GM23338 (cell line): ENCODE data around the gene USP2.
A peak's percentile ranks its signal among the peaks of the same experiment; 100 is the strongest.

Source experiments
- EZH2 ChIP-seq: fragments of 200-600 bp; sonication (generic); IDR thresholded peaks from one replicate; pipeline ENCODE4 v1.8.0; 2017; ENCODE audit warnings: antibody characterized with exemption, mild to moderate bottlenecking, low read depth; ENCODE audit not compliant: unreplicated experiment
- TF ChIP-seq, protein P1 (sequence below), 2 experiments: fragments of 200-600 bp in 1 of 2; sonication (generic) in 1 of 2; conservative IDR thresholded peaks; 2 replicates each; pipeline versions ENCODE4 v1.5.1 to v1.6.1; 2016 to 2017; ENCODE audit warnings: antibody characterized with exemption in 2 of 2, low read depth in 2 of 2, mild to moderate bottlenecking in 2 of 2, moderate library complexity in 1 of 2

DNA sequence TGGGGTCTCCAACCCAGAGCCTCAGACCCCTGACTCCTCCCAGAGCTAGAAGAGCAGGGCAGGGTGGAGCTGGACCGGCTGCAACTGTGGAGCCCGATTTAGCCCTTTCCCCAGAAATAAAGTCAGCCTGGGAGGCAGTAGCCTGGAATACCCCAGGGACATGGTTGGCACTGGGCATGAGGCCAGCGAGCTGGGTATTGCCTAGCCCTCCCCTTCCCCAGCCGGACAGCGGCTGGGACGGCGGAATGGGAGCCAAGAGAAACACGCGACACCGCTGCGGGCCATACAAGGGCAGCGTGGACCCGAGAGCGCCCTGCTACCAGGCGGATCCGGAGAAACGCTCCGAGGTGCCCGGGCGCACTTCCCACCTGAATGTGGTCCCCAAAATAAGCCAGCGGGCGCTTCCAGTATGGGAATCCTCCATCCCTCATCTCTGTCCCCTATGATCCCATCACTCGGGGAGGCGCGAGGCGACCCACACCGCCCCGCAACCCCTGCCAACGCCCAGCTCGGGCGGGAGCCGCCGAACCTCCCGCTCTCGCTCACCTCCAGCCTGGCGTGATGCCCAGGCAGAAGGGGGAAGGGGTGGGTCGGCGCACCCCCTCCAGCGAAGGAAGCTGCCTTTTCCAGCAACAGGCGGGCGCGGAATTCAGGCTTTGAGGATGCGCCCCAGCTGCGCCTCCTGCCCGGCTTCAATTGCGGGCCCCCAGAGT lies 65.3 kb downstream of the USP2 start:
- TF ChIP-seq, protein P1, sequence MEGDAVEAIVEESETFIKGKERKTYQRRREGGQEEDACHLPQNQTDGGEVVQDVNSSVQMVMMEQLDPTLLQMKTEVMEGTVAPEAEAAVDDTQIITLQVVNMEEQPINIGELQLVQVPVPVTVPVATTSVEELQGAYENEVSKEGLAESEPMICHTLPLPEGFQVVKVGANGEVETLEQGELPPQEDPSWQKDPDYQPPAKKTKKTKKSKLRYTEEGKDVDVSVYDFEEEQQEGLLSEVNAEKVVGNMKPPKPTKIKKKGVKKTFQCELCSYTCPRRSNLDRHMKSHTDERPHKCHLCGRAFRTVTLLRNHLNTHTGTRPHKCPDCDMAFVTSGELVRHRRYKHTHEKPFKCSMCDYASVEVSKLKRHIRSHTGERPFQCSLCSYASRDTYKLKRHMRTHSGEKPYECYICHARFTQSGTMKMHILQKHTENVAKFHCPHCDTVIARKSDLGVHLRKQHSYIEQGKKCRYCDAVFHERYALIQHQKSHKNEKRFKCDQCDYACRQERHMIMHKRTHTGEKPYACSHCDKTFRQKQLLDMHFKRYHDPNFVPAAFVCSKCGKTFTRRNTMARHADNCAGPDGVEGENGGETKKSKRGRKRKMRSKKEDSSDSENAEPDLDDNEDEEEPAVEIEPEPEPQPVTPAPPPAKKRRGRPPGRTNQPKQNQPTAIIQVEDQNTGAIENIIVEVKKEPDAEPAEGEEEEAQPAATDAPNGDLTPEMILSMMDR (conservative IDR thresholded peaks at IDR 0.05; ENCODE audit: low read depth in 2 of 2), result no peak
- peak; percentile 35 for TF ChIP-seq EZH2
